BE2C (cell line): ENCODE measurements around the gene C8G.

Experiments
- DNase-seq: peaks from one replicate; pipeline ENCODE4 v3.0.0-alpha.2; 2020
- H3K27me3 ChIP-seq: fragments of 250-450 bp; sonication (Bioruptor Pico); 2 replicates; pipeline ENCODE4 v1.5.1; 2020; ENCODE audit warnings: mild to moderate bottlenecking
- H3K36me3 ChIP-seq: fragments of 250-450 bp; sonication (Bioruptor Pico); 2 replicates; pipeline ENCODE4 v1.5.1; 2020; ENCODE audit warnings: mild to moderate bottlenecking
- H3K4me1 ChIP-seq: fragments of 250-450 bp; sonication (Bioruptor Pico); 2 replicates; pipeline ENCODE4 v1.5.1; 2020
- H3K4me3 ChIP-seq: 2 replicates; pipeline ENCODE4 v1.5.1; 2011; ENCODE audit warnings: low read depth, low read length
- H3K9me3 ChIP-seq: fragments of 250-450 bp; sonication (Bioruptor Pico); 2 replicates; pipeline ENCODE4 v1.5.1; 2020
- TF ChIP-seq, protein P1 (sequence below): IDR thresholded peaks from 2 replicates; pipeline ENCODE4 v1.5.1; 2012; ENCODE audit warnings: mild to moderate bottlenecking, low read depth, low read length

The C8G gene

DNA sequence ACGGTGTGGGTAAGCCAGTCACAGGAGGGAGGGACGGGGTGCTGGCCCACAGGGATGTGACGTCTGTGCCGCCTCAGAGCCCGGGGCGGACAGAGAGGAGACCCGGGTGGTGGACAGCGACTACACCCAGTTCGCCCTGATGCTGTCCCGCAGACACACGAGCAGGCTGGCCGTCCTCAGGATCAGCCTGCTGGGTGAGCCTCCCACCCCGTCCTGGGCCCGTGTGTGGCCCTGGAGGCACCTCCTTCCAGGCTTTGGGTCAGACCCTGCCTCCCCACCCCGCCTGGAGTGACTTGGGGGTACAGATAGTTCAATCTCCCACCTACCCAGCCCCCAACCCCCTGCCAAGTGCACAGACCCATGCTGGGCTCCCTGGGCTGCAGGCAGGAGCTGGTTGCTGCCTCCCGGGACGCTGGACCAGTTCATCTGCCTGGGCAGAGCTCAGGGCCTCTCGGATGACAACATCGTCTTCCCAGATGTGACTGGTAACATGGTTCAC is 8.8 kb downstream of the C8G start:
- no peak overlapping the region for H3K4me3 ChIP-seq
- no peaks in the 10 kb centered on the region for H3K9me3 ChIP-seq
- no peaks in the 10 kb centered on the region for H3K36me3 ChIP-seq
- H3K4me1 ChIP-seq = peaks cover 10% of the 10 kb centered on the region
- TF ChIP-seq, protein P1, sequence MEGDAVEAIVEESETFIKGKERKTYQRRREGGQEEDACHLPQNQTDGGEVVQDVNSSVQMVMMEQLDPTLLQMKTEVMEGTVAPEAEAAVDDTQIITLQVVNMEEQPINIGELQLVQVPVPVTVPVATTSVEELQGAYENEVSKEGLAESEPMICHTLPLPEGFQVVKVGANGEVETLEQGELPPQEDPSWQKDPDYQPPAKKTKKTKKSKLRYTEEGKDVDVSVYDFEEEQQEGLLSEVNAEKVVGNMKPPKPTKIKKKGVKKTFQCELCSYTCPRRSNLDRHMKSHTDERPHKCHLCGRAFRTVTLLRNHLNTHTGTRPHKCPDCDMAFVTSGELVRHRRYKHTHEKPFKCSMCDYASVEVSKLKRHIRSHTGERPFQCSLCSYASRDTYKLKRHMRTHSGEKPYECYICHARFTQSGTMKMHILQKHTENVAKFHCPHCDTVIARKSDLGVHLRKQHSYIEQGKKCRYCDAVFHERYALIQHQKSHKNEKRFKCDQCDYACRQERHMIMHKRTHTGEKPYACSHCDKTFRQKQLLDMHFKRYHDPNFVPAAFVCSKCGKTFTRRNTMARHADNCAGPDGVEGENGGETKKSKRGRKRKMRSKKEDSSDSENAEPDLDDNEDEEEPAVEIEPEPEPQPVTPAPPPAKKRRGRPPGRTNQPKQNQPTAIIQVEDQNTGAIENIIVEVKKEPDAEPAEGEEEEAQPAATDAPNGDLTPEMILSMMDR = no peak
- H3K27me3 ChIP-seq = no peaks in the 10 kb centered on the region
- DNase-seq = no peak

DNA sequence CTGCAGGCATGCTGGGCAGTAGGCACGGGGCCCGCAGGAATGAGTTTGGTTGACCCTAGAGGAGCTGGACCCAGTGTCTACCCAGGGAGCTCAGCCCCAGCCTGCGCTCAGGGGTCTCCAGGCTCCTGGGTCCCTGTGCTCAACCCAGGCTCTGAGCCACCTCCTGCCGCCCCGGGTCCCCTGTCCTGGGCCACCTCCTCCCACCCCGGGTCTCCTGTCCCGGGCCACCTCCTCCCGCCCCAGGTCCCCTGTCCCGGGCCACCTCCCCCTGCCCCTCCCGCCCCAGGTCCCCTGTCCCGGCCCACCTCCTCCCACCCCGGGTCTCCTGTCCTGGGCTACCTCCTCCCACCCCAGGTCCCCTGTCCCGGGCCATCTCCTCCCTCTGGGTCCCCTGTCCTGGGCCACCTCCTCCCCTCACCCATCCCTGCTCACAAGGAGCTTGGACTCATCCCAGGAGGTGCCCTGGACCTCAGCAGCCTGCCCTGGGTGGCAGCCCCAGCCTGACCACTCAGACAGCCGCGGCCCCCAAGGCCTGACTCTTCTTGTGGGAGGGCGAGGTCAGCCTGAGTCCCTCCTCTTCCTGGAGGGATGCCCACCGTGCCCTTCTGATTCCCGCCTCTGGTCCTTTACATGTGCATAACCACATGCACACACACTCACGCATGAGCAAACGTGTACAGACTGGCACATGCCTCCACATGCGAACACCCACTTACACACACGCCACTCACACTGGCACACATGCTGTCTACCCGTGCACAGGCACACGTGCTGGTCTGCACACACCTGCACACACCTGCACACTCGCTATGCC is 9.4 kb downstream of the C8G start:
- no peaks in the 10 kb centered on the region for H3K27me3 ChIP-seq
- H3K9me3 ChIP-seq = no peaks in the 10 kb centered on the region
- peaks cover 10% of the 10 kb centered on the region for H3K4me1 ChIP-seq
- TF ChIP-seq, protein P1 = no peak
- H3K4me3 ChIP-seq = no peak overlapping the region
- H3K36me3 ChIP-seq = no peaks in the 10 kb centered on the region
- no peak for DNase-seq

DNA sequence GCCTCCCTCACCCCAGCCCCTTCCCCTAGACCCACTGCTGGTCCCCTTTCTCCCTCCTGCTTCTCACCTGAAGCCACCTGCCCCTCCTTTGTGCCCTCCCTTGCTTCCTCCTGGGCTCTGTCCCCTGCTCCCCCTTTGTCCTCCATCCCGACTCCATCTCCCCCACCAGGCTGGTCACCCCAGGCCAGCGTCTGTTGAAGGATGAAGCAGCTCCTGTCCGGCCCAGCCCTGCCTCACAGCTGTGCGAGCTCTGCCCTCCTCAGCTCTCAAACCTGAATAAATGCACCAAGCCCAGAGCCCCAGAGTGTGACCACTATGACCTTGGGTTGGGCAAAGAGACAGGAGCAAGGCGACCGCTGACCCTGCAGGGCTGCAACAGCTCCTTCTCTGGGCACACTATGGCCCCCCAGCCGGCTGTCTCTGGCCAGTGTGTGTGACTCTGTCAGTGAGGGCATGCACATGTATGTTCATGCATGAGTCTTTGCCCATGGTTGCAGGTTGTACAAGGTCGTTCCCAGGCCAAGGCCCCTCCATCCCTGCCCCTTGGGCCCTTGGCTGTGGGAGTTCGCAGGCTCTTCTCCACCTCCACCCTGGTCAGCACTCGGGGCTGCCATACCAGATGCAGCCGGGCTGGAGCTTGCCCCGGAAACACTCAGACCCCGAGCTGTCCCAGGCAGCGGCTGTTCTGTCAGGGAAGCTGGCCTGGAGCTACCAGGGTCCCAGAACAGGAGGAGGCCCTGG is 10.3 kb downstream of the C8G start:
- Histone ChIP-seq H3K36me3 (no peaks in the 10 kb centered on the region), H3K4me1 (peaks cover 9% of the 10 kb centered on the region), H3K27me3 (no peaks in the 10 kb centered on the region), H3K9me3 (no peaks in the 10 kb centered on the region), H3K4me3 (no peak overlapping the region)
- TF ChIP-seq, protein P1 = no peak
- DNase-seq = no peak

DNA sequence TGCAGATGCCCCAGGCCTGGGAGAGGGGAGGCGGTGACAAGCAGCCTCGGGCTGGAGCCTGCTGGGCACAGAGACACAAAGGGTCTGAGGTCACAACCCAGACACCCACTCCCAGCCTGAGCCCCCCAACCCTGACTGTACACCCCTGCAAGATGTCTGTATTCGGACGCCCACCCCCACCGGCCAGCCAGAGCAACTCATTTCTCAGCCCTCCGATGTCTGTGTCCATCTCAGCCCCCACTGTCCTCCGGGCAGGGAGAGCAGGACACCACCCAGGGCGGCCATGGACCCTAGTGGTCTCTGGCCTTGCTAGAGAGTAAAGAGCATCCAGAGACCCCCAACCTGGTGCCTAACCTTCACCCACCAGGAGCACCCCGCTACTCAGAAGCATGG is 10.9 kb downstream of the C8G start:
- DNase-seq = no peak
- TF ChIP-seq, protein P1 = no peak
- Histone ChIP-seq H3K36me3 (no peaks in the 10 kb centered on the region), H3K4me1 (peaks cover 5% of the 10 kb centered on the region; the same call in 1 of the 2 replicates), H3K27me3 (no peaks in the 10 kb centered on the region), H3K4me3 (no peak overlapping the region), H3K9me3 (no peaks in the 10 kb centered on the region)

DNA sequence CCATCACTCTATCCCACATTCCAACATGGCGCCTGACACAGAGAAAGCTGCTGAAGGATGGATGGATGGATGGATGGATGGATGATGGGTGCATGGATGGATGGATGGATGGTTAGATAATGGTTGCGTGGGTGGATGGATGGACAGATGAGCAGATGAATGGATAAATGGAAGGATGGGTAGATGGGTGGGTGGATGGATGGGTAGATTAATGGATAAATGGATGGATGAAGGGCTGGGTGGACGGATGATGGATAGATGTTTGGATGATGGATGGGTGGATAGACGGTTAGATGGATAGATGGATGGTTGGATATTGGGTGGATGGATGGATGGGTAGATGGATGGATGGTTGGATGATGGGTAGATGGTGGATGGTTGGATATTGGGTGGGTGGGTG is 11.6 kb downstream of the C8G start:
- no peaks in the 10 kb centered on the region for H3K36me3 ChIP-seq
- TF ChIP-seq, protein P1 = no peak
- H3K27me3 ChIP-seq = no peaks in the 10 kb centered on the region
- no peak for DNase-seq
- H3K4me3 ChIP-seq = no peak overlapping the region
- peaks cover 5% of the 10 kb centered on the region; the same call in 1 of the 2 replicates for H3K4me1 ChIP-seq
- no peaks in the 10 kb centered on the region for H3K9me3 ChIP-seq

DNA sequence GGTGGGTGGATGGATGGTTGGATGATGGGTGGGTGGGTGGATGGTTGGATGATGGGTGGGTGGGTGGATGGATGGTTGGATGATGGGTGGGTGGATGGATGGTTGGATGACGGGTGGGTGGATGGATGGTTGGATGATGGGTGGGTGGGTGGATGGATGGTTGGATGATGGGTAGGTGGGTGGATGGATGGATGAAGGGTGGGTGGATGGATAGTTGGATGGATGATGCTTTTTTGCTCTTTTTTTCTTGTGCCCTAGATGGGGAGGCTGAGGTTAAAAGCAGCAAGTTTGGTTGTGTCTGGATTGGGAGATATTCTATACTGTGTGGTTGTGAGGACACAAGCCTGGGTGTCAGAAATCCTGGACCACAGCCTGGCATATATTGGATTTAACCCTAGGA is 12.4 kb downstream of the C8G start:
- Histone ChIP-seq H3K9me3 (no peaks in the 10 kb centered on the region), H3K36me3 (no peaks in the 10 kb centered on the region), H3K27me3 (no peaks in the 10 kb centered on the region), H3K4me1 (no peaks in the 10 kb centered on the region), H3K4me3 (no peak overlapping the region)
- no peak for DNase-seq
- TF ChIP-seq, protein P1 = no peak
